Vagina (tissue), 2 donors: Measurements from ENCODE around the gene MUC4. TPM values are rescaled to one million over a fixed set of nuclear protein-coding genes. Genes with fewer than 3 reads are reported as not detected.
A peak's percentile ranks its signal among the peaks of the same experiment; 100 is the strongest.

Experiments used
- DNase-seq, 2 donors: peaks; one replicate each; pipeline ENCODE4 v3.0.0-alpha.2; 2017; ENCODE audit errors: extremely low spot score in 2 of 2
- H3K27ac ChIP-seq: fragments of 200-600 bp; sonication (generic); one replicate; pipeline ENCODE4 v1.5.1; 2019
- H3K27me3 ChIP-seq: fragments of 200-600 bp; sonication (generic); one replicate; pipeline ENCODE4 v1.5.1; 2019
- H3K36me3 ChIP-seq, 2 donors: fragments of 200-600 bp; sonication (generic); one replicate each; pipeline ENCODE4 v1.5.1; 2017 to 2019
- H3K4me1 ChIP-seq: fragments of 200-600 bp; sonication (generic); one replicate; pipeline ENCODE4 v1.5.1; 2019
- H3K4me3 ChIP-seq, 2 donors: fragments of 200-600 bp; sonication (generic); 1 replicate in 1 of 2; 2 replicates in 1 of 2; pipeline ENCODE4 v1.5.1; 2016 to 2019
- H3K9me3 ChIP-seq: fragments of 200-600 bp; sonication (generic); one replicate; pipeline ENCODE4 v1.5.1; 2019
- CTCF ChIP-seq, 3 experiments: fragments of 450-650 bp in 2 of 3; fragments of 200-600 bp in 1 of 3; sonication (generic) in 1 of 3; IDR thresholded peaks; one replicate each; pipeline ENCODE4 v1.5.1; 2017 to 2019; ENCODE audit warnings: antibody characterized with exemption in 3 of 3, mild to moderate bottlenecking in 2 of 3, moderate library complexity in 2 of 3
- POLR2A ChIP-seq, 2 donors: fragments of 450-650 bp; IDR thresholded peaks; one replicate each; pipeline ENCODE4 v1.6.1; 2017; ENCODE audit warnings: antibody characterized with exemption in 2 of 2, mild to moderate bottlenecking in 2 of 2, moderate library complexity in 2 of 2
- POLR2AphosphoS5 ChIP-seq, 2 donors: sonication (generic); formaldehyde crosslinking; IDR thresholded peaks; one replicate each; pipeline ENCODE4 v1.9.0; 2017; ENCODE audit warnings: antibody characterized with exemption in 2 of 2, mild to moderate bottlenecking in 2 of 2, low read depth in 1 of 2; ENCODE audit not compliant: insufficient read depth in 1 of 2
- intact Hi-C: fragments of 100-400 bp; cut with DNase I; formaldehyde crosslinking; loops from one replicate; pipeline ENCODE4 v1.15.1; 2023
- total RNA-seq: library from RNA; depleted of rRNA; stranded (reverse); fragments of >200 nt; gene quantifications from one replicate; pipeline ENCODE4 v1.2.3, GENCODE V29; 2016

The MUC4 gene
- total RNA-seq, 1 donor from 2014 or later = 36.1 TPM

DNA sequence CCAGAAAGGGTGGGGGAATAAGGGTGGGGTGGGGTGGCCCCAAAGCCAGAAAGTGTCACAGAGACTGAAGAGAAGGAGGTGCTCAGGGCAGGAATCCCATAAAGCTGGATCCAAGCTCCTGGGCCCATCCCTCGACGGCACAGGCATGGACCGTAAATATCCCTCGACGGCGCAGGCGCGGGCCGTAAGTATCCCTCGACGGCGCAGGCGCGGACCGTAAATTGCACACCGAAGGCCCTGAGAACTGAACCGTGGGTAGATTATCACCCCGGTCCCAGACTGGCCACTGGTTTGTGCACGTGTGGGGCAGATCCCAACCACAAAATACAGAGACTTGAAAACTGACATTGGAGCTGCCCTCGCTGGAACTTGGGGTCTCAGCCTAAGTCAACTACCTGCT, 41.3 kb upstream of the MUC4 start:
- no peak for TF ChIP-seq CTCF (IDR thresholded peaks at IDR 0.05)
- TF ChIP-seq POLR2A (IDR thresholded peaks at IDR 0.05) = no peak
- no peak for TF ChIP-seq POLR2AphosphoS5 (IDR thresholded peaks at IDR 0.05; ENCODE audit: insufficient read depth in 1 of 2, low read depth in 1 of 2)
- no peak for DNase-seq

DNA sequence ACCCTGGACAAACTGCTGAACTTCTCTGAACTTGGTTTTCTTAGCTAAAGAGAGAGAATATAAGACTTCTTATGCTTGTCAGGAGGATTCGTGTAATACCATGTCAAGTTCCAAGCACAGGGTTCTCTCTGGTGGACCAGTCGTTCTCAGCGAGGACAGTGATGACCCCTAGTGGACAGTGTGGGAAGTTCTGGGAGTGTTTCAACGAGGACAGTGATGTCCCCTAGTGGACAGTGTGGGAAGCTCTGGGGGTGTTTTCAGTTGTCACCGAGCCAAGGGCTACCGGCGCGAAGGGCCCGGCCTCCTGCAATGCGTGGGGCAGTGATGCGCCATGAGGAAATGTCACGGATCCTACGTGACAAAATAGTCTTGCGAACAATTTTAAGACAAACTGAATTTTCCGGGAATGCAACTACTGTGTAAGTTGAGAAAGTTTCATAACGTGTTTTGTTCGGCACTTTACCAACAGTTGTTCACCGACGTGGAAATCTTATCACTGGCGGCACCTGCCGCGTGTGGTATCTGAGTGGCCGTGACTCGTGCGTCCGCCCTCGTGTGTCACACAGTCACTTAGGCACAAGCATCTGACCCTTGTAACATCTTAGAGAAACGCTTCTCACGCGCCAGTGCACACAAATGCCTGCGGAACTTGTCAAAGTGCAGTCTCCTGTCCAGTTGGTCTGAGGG, 39.3 kb upstream of the MUC4 start:
- intact Hi-C loops = no loop called here
- Histone ChIP-seq H3K36me3 (no peaks in the 10 kb centered on the region), H3K27ac (no peak overlapping the region), H3K4me1 (no peaks in the 10 kb centered on the region), H3K27me3 (no peaks in the 10 kb centered on the region), H3K9me3 (no peaks in the 10 kb centered on the region), H3K4me3 (no peak overlapping the region)
- no peak for DNase-seq
- TF ChIP-seq CTCF (IDR thresholded peaks at IDR 0.05) (peak; percentile 98 to 100 (median 100)), POLR2A (IDR thresholded peaks at IDR 0.05) (no peak), POLR2AphosphoS5 (IDR thresholded peaks at IDR 0.05; ENCODE audit: insufficient read depth in 1 of 2, low read depth in 1 of 2) (peak in 1 of 2 donors; percentile 82)

More for the DNA sequence above, 41.3 kb upstream of the MUC4 start:
- Histone ChIP-seq H3K4me1 (no peaks in the 10 kb centered on the region), H3K27ac (no peak overlapping the region), H3K9me3 (no peaks in the 10 kb centered on the region), H3K27me3 (no peaks in the 10 kb centered on the region), H3K4me3 (no peak overlapping the region), H3K36me3 (no peaks in the 10 kb centered on the region)
- intact Hi-C loops = no loop called here

DNA sequence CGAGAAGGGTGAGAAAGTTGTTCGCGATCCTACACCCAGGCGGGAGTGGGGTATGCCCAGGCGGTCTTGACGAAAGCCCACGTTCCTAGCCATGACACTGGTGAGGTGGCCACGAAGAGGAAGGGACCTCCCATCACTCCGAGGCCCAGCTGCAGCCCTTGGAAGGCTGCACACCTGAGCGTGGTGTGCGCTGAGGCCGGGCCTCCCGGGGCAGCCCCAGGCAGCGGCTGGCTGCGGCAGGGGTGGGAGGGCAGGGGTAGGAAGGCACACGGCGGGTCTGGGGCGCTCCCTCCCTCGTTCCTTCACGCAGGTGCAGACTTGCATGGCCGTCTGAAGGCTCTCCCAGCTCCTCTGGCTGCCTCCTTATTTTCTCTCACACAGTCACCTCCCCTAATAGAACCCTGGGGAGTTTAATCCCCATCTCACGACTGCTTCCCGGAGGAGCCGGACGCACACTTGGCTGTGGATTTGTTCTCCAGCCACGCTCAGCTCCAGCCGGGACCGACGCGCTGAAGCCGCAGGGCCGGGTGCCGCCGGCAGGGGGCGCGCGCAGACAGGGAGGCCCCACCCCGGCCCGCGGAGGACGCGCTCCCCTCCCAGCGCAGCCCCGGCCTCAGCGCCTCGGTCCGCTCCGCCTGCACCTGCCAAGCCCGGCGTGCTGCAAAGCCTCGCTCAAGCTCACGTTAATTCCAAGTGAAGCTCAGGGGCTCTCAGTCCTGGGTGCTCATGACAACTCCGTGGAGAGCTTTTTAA, 37.8 kb upstream of the MUC4 start:
- Histone ChIP-seq H3K9me3 (no peaks in the 10 kb centered on the region), H3K4me1 (no peaks in the 10 kb centered on the region), H3K27me3 (no peaks in the 10 kb centered on the region), H3K36me3 (no peaks in the 10 kb centered on the region), H3K4me3 (no peak overlapping the region), H3K27ac (no peak overlapping the region)
- DNase-seq = no peak
- no peak for TF ChIP-seq POLR2AphosphoS5 (IDR thresholded peaks at IDR 0.05; ENCODE audit: insufficient read depth in 1 of 2, low read depth in 1 of 2)
- TF ChIP-seq POLR2A (IDR thresholded peaks at IDR 0.05) = no peak
- TF ChIP-seq CTCF (IDR thresholded peaks at IDR 0.05) = no peak
- intact Hi-C loops = no loop called here

DNA sequence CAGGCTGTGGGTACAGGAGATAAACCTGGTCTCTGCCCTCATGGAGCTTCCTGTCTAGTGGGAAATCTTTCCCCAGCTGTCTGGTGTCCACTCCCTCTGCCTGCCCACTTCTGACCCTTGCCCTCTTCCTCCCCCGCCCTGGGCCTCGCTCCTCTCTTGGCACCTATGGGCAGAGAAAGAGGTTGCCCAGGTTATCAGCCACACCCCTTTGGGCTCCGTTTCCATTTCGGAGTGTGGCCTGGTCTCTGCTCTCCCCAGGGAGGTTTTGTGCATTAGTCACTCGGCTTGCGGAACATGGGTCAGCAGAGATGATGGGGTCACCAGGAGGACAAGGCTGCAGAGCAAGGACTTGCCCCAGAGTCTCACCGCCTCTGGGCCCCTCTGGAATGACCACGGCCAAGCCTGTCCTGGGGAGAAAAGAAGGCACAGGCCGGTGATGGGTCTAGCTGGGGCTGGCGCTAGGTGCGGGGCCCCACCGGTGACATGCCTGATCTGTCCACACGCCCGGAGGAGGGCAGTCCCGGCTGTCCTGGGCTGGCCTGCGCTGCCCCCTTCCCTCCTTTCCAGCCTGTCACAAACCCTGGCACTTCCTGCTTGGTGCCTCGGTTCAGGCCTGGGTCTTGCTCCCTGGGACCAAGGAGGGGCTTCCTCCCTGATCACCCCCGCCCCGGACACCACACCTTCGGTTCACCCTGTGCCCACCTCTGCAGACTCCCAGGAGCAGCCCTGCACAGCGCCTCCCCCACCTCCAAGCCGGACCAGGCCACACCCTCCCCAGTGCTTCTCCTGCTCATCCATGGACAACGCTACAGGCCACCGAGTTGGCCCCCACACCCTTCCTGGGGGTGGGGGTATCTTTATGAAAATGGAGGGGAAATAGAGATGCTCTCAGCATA, 35.6 kb upstream of the MUC4 start:
- H3K4me3 ChIP-seq = no peak overlapping the region
- no peaks in the 10 kb centered on the region for H3K4me1 ChIP-seq
- no peaks in the 10 kb centered on the region for H3K36me3 ChIP-seq
- H3K27ac ChIP-seq = no peak overlapping the region
- no peak for DNase-seq
- H3K9me3 ChIP-seq = no peaks in the 10 kb centered on the region
- TF ChIP-seq POLR2AphosphoS5 (IDR thresholded peaks at IDR 0.05; ENCODE audit: insufficient read depth in 1 of 2, low read depth in 1 of 2) (no peak), CTCF (IDR thresholded peaks at IDR 0.05) (no peak), POLR2A (IDR thresholded peaks at IDR 0.05) (no peak)
- no peaks in the 10 kb centered on the region for H3K27me3 ChIP-seq
- intact Hi-C loops = no loop called here
